Gastrocnemius medialis (tissue), 4 donors: ENCODE measurements around the gene CPZ. TPM values are rescaled to one million over a fixed set of nuclear protein-coding genes. Genes with fewer than 3 reads are reported as not detected.
"Not testable (repeated sequence)": the region's sequence is repeated elsewhere in the genome, so short reads cannot be mapped to it uniquely, and the experiment has no call there.

ENCODE experiments used
- ATAC-seq, 2 donors: fragments of 150-250 bp; one replicate each; pipeline ENCODE4 v1.9.1; 2016
- DNase-seq, 2 donors: peaks; one replicate each; pipeline ENCODE4 v3.0.0-alpha.2; 2019
- H3K27ac ChIP-seq, 4 donors: fragments of 200-600 bp; sonication (generic); 1 replicate in 1 of 4; 2 replicates in 3 of 4; pipeline ENCODE4 v1.5.1; 2016 to 2018; ENCODE audit warnings: mild to moderate bottlenecking in 2 of 4, moderate library complexity in 1 of 4
- H3K27me3 ChIP-seq, 3 donors: fragments of 200-600 bp; sonication (generic) in 2 of 3; 1 replicate in 1 of 3; 2 replicates in 2 of 3; pipeline versions ENCODE4 v1.5.1 to v1.6.0; 2016 to 2019; ENCODE audit warnings: mild to moderate bottlenecking in 1 of 3, moderate library complexity in 1 of 3
- H3K36me3 ChIP-seq, 2 donors: fragments of 200-600 bp; sonication (generic) in 1 of 2; one replicate each; pipeline ENCODE4 v1.5.1; 2017 to 2018
- H3K4me1 ChIP-seq, 2 donors: fragments of 200-600 bp; sonication (generic) in 1 of 2; one replicate each; pipeline ENCODE4 v1.5.1; 2016 to 2017; ENCODE audit warnings: mild to moderate bottlenecking in 2 of 2
- H3K4me3 ChIP-seq, 4 donors: fragments of 200-600 bp; sonication (generic) in 3 of 4; 1 replicate in 1 of 4; 2 replicates in 3 of 4; pipeline ENCODE4 v1.5.1; 2016 to 2019; ENCODE audit warnings: mild to moderate bottlenecking in 2 of 4
- H3K9me3 ChIP-seq, 3 donors: fragments of 200-600 bp; sonication (generic) in 2 of 3; 1 replicate in 1 of 3; 2 replicates in 2 of 3; pipeline ENCODE4 v1.5.1; 2016 to 2019
- CTCF ChIP-seq, 5 experiments: fragments of 450-650 bp in 3 of 5; fragments of 200-600 bp in 2 of 5; sonication (generic) in 2 of 5; IDR thresholded peaks in 4 of 5; conservative IDR thresholded peaks in 1 of 5; 1 replicate in 4 of 5; 2 replicates in 1 of 5; pipeline ENCODE4 v1.5.1; 2016 to 2019; ENCODE audit warnings: antibody characterized with exemption in 5 of 5, mild to moderate bottlenecking in 3 of 5, moderate library complexity in 3 of 5
- POLR2A ChIP-seq, 2 donors: fragments of 450-650 bp; IDR thresholded peaks; one replicate each; pipeline ENCODE4 v1.6.1; 2017; ENCODE audit warnings: antibody characterized with exemption in 2 of 2, mild to moderate bottlenecking in 2 of 2, moderate library complexity in 2 of 2
- in situ Hi-C, 4 donors: fragments of 200-750 bp; cut with MboI; loops; one replicate each; pipeline versions ENCODE4 v1.15.0 to v1.8.0; 2017; ENCODE audit warnings: low sequenced_read_pairs in 4 of 4
- intact Hi-C: fragments of 100-400 bp; cut with DNase I; formaldehyde crosslinking; loops from one replicate; pipeline ENCODE4 v1.15.1; 2023; ENCODE audit warnings: low total_unique reads
- total RNA-seq, 4 donors: library from RNA; depleted of rRNA; stranded (reverse); fragments of >200 nt; gene quantifications; one replicate each; pipeline versions ENCODE4 v1.1.0 to v1.2.3, GENCODE V29; 2016

CPZ gene
- total RNA-seq, 4 donors from 2014 or later, result not detected

- ATAC-seq (no peak), DNase-seq (no peak)
- no peaks in the 10 kb centered on the region for H3K9me3 ChIP-seq
- H3K27ac ChIP-seq, result no peak overlapping the region
- peaks cover 0 to 5% (median 0%) of the 10 kb centered on the region in 3 donors for H3K27me3 ChIP-seq
- H3K4me1 ChIP-seq, result no peaks in the 10 kb centered on the region
- intact Hi-C loops, result no loop called here
- in situ Hi-C loops, result no loop called here
- no peaks in the 10 kb centered on the region for H3K36me3 ChIP-seq
- no peak overlapping the region for H3K4me3 ChIP-seq
- TF ChIP-seq POLR2A (IDR thresholded peaks at IDR 0.05) (no peak), CTCF (IDR thresholded peaks at IDR 0.05 in 4 of 5, conservative IDR thresholded peaks at IDR 0.05 in 1 of 5) (no peak)
Observed at GRCh38 chr4:8618961-8619720, 26.6 kb downstream of the CPZ start.

- H3K4me3 ChIP-seq, H3K27me3 ChIP-seq, intact Hi-C loops, H3K27ac ChIP-seq, H3K36me3 ChIP-seq, H3K9me3 ChIP-seq, ATAC-seq, DNase-seq, in situ Hi-C loops, H3K4me1 ChIP-seq: not testable (repeated sequence)
Observed at GRCh38 chr4:8621135-8621534, 28.6 kb downstream of the CPZ start.

GRCh38 chr4:8624601-8625272, 32.2 kb downstream of the CPZ start:
- H3K27me3 ChIP-seq, H3K9me3 ChIP-seq, intact Hi-C loops, H3K4me1 ChIP-seq, ATAC-seq, H3K27ac ChIP-seq, H3K36me3 ChIP-seq, DNase-seq, in situ Hi-C loops, H3K4me3 ChIP-seq: not testable (repeated sequence)

- ATAC-seq, in situ Hi-C loops, H3K27me3 ChIP-seq: not testable (repeated sequence)
Observed at GRCh38 chr4:8630240-8630905, 37.8 kb downstream of the CPZ start.

GRCh38 chr4:8631896-8632295, 39.3 kb downstream of the CPZ start:
- H3K9me3 ChIP-seq, H3K27me3 ChIP-seq, DNase-seq, H3K4me3 ChIP-seq, intact Hi-C loops, H3K36me3 ChIP-seq, H3K27ac ChIP-seq, ATAC-seq, H3K4me1 ChIP-seq, in situ Hi-C loops: not testable (repeated sequence)

More at GRCh38 chr4:8630240-8630905, 37.8 kb downstream of the CPZ start:
- intact Hi-C loops, H3K36me3 ChIP-seq, DNase-seq, H3K9me3 ChIP-seq, H3K4me1 ChIP-seq, H3K27ac ChIP-seq, H3K4me3 ChIP-seq: not testable (repeated sequence)

- ATAC-seq, result not testable (repeated sequence)
Observed at GRCh38 chr4:8634773-8635172, 42.2 kb downstream of the CPZ start.

GRCh38 chr4:8635897-8636554, 43.5 kb downstream of the CPZ start:
- H3K27me3 ChIP-seq, ATAC-seq, H3K27ac ChIP-seq, intact Hi-C loops, H3K9me3 ChIP-seq, H3K36me3 ChIP-seq, in situ Hi-C loops, H3K4me3 ChIP-seq, H3K4me1 ChIP-seq, DNase-seq: not testable (repeated sequence)

More at GRCh38 chr4:8634773-8635172, 42.2 kb downstream of the CPZ start:
- H3K4me1 ChIP-seq, H3K27ac ChIP-seq, intact Hi-C loops, H3K9me3 ChIP-seq, DNase-seq, H3K4me3 ChIP-seq, in situ Hi-C loops, H3K27me3 ChIP-seq, H3K36me3 ChIP-seq: not testable (repeated sequence)
